Fibroblast of the aortic adventitia (primary cell): ENCODE data around the gene ASAP3. TPM values are rescaled to one million over a fixed set of nuclear protein-coding genes. Genes with fewer than 3 reads are reported as not detected.

Source experiments
- DNase-seq: peaks from one replicate; pipeline ENCODE4 v3.0.0-alpha.2; 2010; ENCODE audit warnings: low read depth
- H3K4me3 ChIP-seq: 2 replicates; pipeline ENCODE4 v1.5.1; 2011; ENCODE audit warnings: low read depth, mild to moderate bottlenecking, control low read depth, low read length, moderate library complexity
- CTCF ChIP-seq: IDR thresholded peaks from 2 replicates; pipeline ENCODE4 v1.5.1; 2011; ENCODE audit warnings: mild to moderate bottlenecking, low read length, control low read depth, inconsistent platforms; ENCODE audit not compliant: insufficient read depth
- total RNA-seq: library from RNA; depleted of rRNA; stranded (reverse); fragments of >200 nt; gene quantifications from 2 replicates; pipeline ENCODE4 v1.2.3, GENCODE V29; 2012; ENCODE audit warnings: low replicate concordance

The ASAP3 gene
- total RNA-seq, 1 donor, result 46.9 TPM

DNA sequence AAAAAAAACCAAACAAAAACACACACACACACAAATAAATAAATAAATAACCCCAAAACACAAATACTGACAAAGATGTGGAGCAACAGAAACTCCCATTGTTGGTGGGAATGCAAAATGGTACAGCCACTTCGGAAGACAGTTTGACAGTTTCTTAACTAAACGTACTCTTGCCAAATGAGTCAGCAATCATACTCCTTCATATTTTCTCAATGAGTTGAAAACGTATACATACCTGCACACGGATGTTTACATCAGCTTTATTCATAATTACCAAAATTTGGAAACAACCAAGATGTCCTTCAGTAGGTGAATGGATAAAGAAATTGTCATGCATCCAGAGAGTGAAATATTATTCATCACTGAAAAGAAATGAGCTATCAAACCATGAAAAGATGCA, 23.5 kb downstream of the ASAP3 start:
- H3K4me3 ChIP-seq, result no peak overlapping the region
- no peak for TF ChIP-seq CTCF
- DNase-seq, result no peak

DNA sequence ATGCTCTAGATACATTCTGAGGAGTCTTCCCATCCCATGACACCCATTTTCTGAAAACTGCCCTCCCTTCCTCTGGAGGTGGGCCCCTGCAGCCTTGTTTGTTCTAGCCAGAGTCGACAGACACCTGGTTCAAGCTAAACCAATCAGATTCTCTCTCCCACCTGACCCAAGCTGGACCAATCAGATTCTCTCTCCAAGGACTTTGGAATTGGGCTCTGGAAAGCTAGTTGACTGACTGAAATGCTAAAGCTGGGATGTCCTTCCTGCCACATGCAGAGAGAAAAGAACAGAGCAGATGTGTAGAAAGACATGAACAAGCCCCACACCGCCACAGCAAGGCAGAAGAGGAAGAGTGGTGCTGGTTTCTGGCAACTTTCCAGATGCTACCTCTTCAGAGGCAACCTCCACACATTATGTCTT, 24.6 kb downstream of the ASAP3 start:
- no peak for TF ChIP-seq CTCF
- no peak overlapping the region for H3K4me3 ChIP-seq
- DNase-seq, result no peak

- TF ChIP-seq CTCF, result no peak
- H3K4me3 ChIP-seq, result no peak overlapping the region
- no peak for DNase-seq
Measured at GRCh38 chr1:23456226-23456625, 27.8 kb downstream of the ASAP3 start.

GRCh38 chr1:23453455-23454000, 30.5 kb downstream of the ASAP3 start:
- TF ChIP-seq CTCF, result no peak
- H3K4me3 ChIP-seq, result no peak overlapping the region
- DNase-seq, result no peak

DNA sequence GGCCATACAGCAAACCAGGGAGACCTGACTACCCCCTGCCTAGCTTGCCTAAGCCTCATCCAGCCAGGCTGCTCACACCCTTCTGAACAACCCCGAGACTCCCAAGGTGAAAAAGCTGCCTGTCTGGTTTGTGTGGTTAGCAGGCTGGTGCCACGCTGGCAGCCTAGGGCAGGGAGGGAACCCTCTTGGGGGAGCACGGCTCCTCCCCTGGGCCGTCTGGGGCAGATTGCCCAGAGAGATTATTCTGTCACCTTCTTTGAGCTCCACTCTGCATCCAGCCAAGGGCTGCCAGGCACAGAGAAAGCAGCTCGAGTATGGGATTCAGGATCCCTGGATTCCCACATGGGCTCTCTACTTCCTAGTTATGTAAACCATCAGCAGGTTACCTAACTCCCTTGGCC, 32.0 kb downstream of the ASAP3 start:
- no peak overlapping the region for H3K4me3 ChIP-seq
- peak; percentile 51 for DNase-seq
- TF ChIP-seq CTCF, result no peak

- no peak for DNase-seq
- no peak for TF ChIP-seq CTCF
- H3K4me3 ChIP-seq, result no peak overlapping the region
Measured at GRCh38 chr1:23451441-23451840, 32.5 kb downstream of the ASAP3 start.

DNA sequence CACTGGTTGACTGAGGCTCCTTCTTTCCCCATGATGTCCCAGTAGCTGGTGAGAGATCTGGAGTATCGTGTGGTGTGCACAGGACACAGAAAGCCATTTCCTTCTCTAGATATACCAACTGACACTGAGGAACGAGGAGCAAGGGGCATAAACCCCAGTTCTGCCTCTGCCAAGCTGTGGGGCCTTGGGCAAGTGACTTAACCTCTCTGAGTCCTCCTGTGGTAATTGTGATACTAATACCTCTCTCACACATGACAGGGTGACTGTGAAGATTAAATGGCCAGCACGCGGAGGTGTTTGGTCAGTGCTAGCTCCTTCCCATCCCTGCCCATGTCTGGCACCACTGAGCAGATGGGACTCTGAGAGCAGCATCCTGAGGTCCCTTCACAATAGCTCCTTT, 33.1 kb downstream of the ASAP3 start:
- DNase-seq, result no peak
- H3K4me3 ChIP-seq, result no peak overlapping the region
- TF ChIP-seq CTCF, result no peak
